K562 (cell line): ENCODE data around the gene CRYBG1. TPM values are rescaled to one million over a fixed set of nuclear protein-coding genes. Genes with fewer than 3 reads are reported as not detected.
A peak's percentile ranks its signal among the peaks of the same experiment; 100 is the strongest.

ENCODE experiments used
- ATAC-seq: fragments of 200-7000 bp; cut with Tn5 transposase; 3 replicates; pipeline ENCODE4 v1.9.1; 2020; ENCODE audit warnings: moderate library complexity
- BruUV-seq: library from RNA; stranded (reverse); fragments of 400-500 nt; replicated peaks from 2 replicates; lab custom pipeline; 2021; lab: Mats Ljungman, UMichigan
- CTCF ChIA-PET: fragments of 300-600 bp; formaldehyde crosslinking; extraction: SDS; loops from one replicate; lab custom pipeline; 2021; ENCODE audit warnings: low intra/inter-chr PET ratio; lab: Yijun Ruan, JAX
- POLR2A ChIA-PET: fragments of 300-600, 350-650 bp; sonication (Branson Sonifier 250); formaldehyde crosslinking; extraction: SDS; loops from one replicate; lab custom pipeline; 2021; ENCODE audit warnings: antibody characterized with exemption, inconsistent platforms; lab: Yijun Ruan, JAX
- DNase-seq, 4 experiments: peaks; one replicate each; pipeline versions ENCODE4 v3.0.0 to v3.0.0-alpha.2; 2011 to 2018; ENCODE audit warnings: low spot score in 3 of 4, mixed read lengths in 3 of 4; ENCODE audit errors: extremely low read depth in 1 of 4
- FAIRE-seq: peaks from 2 replicates; lab custom pipeline; 2011; peaks lifted over from hg19 to GRCh38; lab: Jason Lieb, UNC
- H2AFZ ChIP-seq: 2 replicates; pipeline ENCODE4 v1.6.0; 2011; ENCODE audit warnings: low read depth, low read length, control low read depth, inconsistent platforms
- H3K27ac ChIP-seq: fragments of 200-600 bp; 3 replicates; pipeline ENCODE4 v1.8.0; 2011; ENCODE audit warnings: low read depth, mild to moderate bottlenecking, control low read depth, inconsistent platforms, low read length, moderate library complexity, mixed read lengths; ENCODE audit errors: extremely low read depth
- H3K27me3 ChIP-seq, 2 experiments: fragments of 300-600 bp in 1 of 2; 2 replicates in 1 of 2; 3 replicates in 1 of 2; pipeline versions ENCODE4 v1.6.0 to v1.8.0; 2011; ENCODE audit warnings: inconsistent platforms in 2 of 2, low read length in 2 of 2, mild to moderate bottlenecking in 1 of 2, mixed read lengths in 1 of 2, moderate library complexity in 1 of 2; ENCODE audit not compliant: control insufficient read depth in 2 of 2, insufficient read depth in 2 of 2
- H3K36me3 ChIP-seq: fragments of 300-600 bp; 3 replicates; pipeline ENCODE4 v1.8.0; 2011; ENCODE audit warnings: mild to moderate bottlenecking, low read length, inconsistent platforms; ENCODE audit not compliant: control insufficient read depth, insufficient read depth
- H3K4me1 ChIP-seq, 2 experiments: fragments of 200-600 bp in 1 of 2; replicated peaks in 1 of 2; 2 replicates in 1 of 2; 3 replicates in 1 of 2; pipeline versions ENCODE4 v1.5.1 to v1.8.0; 2011; ENCODE audit warnings: inconsistent platforms in 2 of 2, low read length in 2 of 2, mild to moderate bottlenecking in 1 of 2, mixed read lengths in 1 of 2, moderate library complexity in 1 of 2; ENCODE audit not compliant: control insufficient read depth in 2 of 2, insufficient read depth in 2 of 2
- H3K4me2 ChIP-seq: 2 replicates; pipeline ENCODE4 v1.6.1; 2011; ENCODE audit warnings: low read length, control low read depth, inconsistent platforms, mixed read lengths; ENCODE audit not compliant: insufficient read depth
- H3K4me3 ChIP-seq: fragments of 200-600 bp; sonication (generic), shearing (Covaris generic); 2 replicates; pipeline ENCODE4 v1.5.1; 2016; ENCODE audit warnings: control low read depth, inconsistent platforms
- H3K79me2 ChIP-seq: fragments of 200-600 bp; 3 replicates; pipeline ENCODE4 v1.8.0; 2011; ENCODE audit warnings: low read length, inconsistent platforms; ENCODE audit not compliant: control insufficient read depth, insufficient read depth
- H3K9ac ChIP-seq, 2 experiments: 2 replicates each; pipeline versions ENCODE4 v1.6.0 to v1.6.1; 2011; ENCODE audit warnings: low read depth in 2 of 2, low read length in 2 of 2, control low read depth in 1 of 2, inconsistent platforms in 1 of 2, mild to moderate bottlenecking in 1 of 2, mixed read lengths in 1 of 2; ENCODE audit not compliant: insufficient read depth in 1 of 2
- H3K9me1 ChIP-seq: one replicate; pipeline ENCODE4 v1.6.0; 2011; ENCODE audit warnings: inconsistent platforms, mild to moderate bottlenecking, low read length, moderate library complexity; ENCODE audit not compliant: control insufficient read depth, insufficient read depth
- H3K9me3 ChIP-seq: replicated peaks from 2 replicates; pipeline ENCODE4 v1.5.1; 2011; ENCODE audit warnings: low read depth, low read length, inconsistent platforms; ENCODE audit not compliant: control insufficient read depth, insufficient read depth
- H4K20me1 ChIP-seq: replicated peaks from 2 replicates; pipeline ENCODE4 v1.6.1; 2011; ENCODE audit warnings: low read length, inconsistent platforms, mixed read lengths; ENCODE audit not compliant: control insufficient read depth, insufficient read depth
- CBFA2T2 ChIP-seq: fragments of 450-650 bp; conservative IDR thresholded peaks from 2 replicates; pipeline ENCODE4 v1.6.1; 2017; ENCODE audit warnings: mild to moderate bottlenecking
- DPF2 ChIP-seq: fragments of 450-650 bp; IDR thresholded peaks from 2 replicates; pipeline ENCODE4 v1.6.1; 2016
- EGR1 ChIP-seq: fragments of 450-650 bp; conservative IDR thresholded peaks from 2 replicates; pipeline ENCODE4 v1.6.1; 2017; ENCODE audit warnings: mild to moderate bottlenecking
- EP300 ChIP-seq: IDR thresholded peaks from 2 replicates; pipeline ENCODE4 v1.6.1; 2012; ENCODE audit warnings: low read length, improper control_type of control experiment
- L3MBTL2 ChIP-seq: fragments of 450-650 bp; IDR thresholded peaks from 2 replicates; pipeline ENCODE4 v1.6.1; 2016; ENCODE audit warnings: mild to moderate bottlenecking, moderate library complexity
- PHB ChIP-seq: fragments of 250-450 bp; sonication (Bioruptor Pico); IDR thresholded peaks from 2 replicates; pipeline ENCODE4 v1.5.0; 2021
- POLR2AphosphoS5 ChIP-seq: IDR thresholded peaks from 2 replicates; pipeline ENCODE4 v1.6.1; 2011; ENCODE audit warnings: mild to moderate bottlenecking, low read depth, low read length, moderate library complexity; ENCODE audit not compliant: control insufficient read depth, insufficient read depth
- ZNF217 ChIP-seq: sonication (generic); formaldehyde crosslinking; IDR thresholded peaks from 2 replicates; pipeline ENCODE4 v1.8.0; 2022; ENCODE audit warnings: mild to moderate bottlenecking, missing genetic modification reagents
- ZNF282 ChIP-seq: sonication (generic); formaldehyde crosslinking; IDR thresholded peaks from 2 replicates; pipeline ENCODE4 v1.8.1; 2023; ENCODE audit warnings: missing genetic modification reagents
- WGBS: fragments of 100-300 bp; shearing (Covaris generic); methylation state at CpG from one replicate; pipeline ENCODE4 v1.1.6; 2016; ENCODE audit warnings: low coverage, mixed read lengths; ENCODE audit not compliant: insufficient coverage; ENCODE audit errors: missing lambda C conversion rate; 5-methylcytosine and 5-hydroxymethylcytosine counted together
- in situ Hi-C: fragments of 300-500 bp; cut with MboI; formaldehyde crosslinking; loops from 4 replicates; pipeline ENCODE4 v1.15.0; 2018; ENCODE audit warnings: inconsistent platforms, mixed read lengths
- intact Hi-C: fragments of 100-400 bp; cut with micrococcal nuclease; formaldehyde crosslinking; loops from 2 replicates; pipeline ENCODE4 v1.14.2; 2022
- polyA plus RNA-seq, 8 experiments: library from polyadenylated mRNA; depleted of rRNA in 4 of 8; stranded (reverse) in 5 of 8; unstranded in 3 of 8; fragments of >200 nt; fragmentation: Nextera tagmentation in 2 of 8; fragmentation: Illumina TruSeq in 1 of 8; extraction: Ambion mirVana in 2 of 8; extraction: Trizol in 1 of 8; gene quantifications; 2 replicates each; pipeline versions ENCODE4 v1.2.1 to v1.2.3, GENCODE V29; 2011 to 2014; ENCODE audit warnings: inconsistent platforms in 1 of 8, missing spikeins in 1 of 8
- total RNA-seq, 7 experiments: library from RNA; depleted of rRNA in 6 of 7; stranded (reverse); fragments of >200 nt in 6 of 7; fragmentation: Illumina TruSeq in 2 of 7; extraction: Trizol in 2 of 7; gene quantifications; 2 replicates each; pipeline versions ENCODE4 v1.2.1 to v1.2.3, GENCODE V29; 2011 to 2021; ENCODE audit warnings: low replicate concordance in 1 of 7
- TF ChIP-seq, protein P1 (sequence below), 2 experiments: fragments of 450-650 bp; conservative IDR thresholded peaks; 2 replicates each; pipeline ENCODE4 v1.6.1; 2017; ENCODE audit warnings: mild to moderate bottlenecking in 2 of 2, moderate library complexity in 2 of 2
- TF ChIP-seq, protein P2 (sequence below), 2 experiments: fragments of 450-650 bp in 1 of 2; sonication (generic) in 1 of 2; formaldehyde crosslinking; conservative IDR thresholded peaks; 2 replicates each; pipeline versions ENCODE4 v1.4.0 to v1.8.1; 2020 to 2022; ENCODE audit warnings: mild to moderate bottlenecking in 1 of 2, missing genetic modification reagents in 1 of 2
- TF ChIP-seq, protein P3 (sequence below), 2 experiments: IDR thresholded peaks in 1 of 2; conservative IDR thresholded peaks in 1 of 2; 2 replicates each; pipeline ENCODE4 v1.6.1; 2016; ENCODE audit warnings: low read depth in 2 of 2, mild to moderate bottlenecking in 1 of 2, missing compliant biosample characterization in 1 of 2, missing genetic modification characterization in 1 of 2, moderate library complexity in 1 of 2

Gene CRYBG1
- total and polyA plus RNA-seq, 9 of the 15 experiments (the other 6 are each of a cell fraction or from before 2014, with no cell fraction given), result 0.07 to 0.47 (median 0.11) TPM

DNA sequence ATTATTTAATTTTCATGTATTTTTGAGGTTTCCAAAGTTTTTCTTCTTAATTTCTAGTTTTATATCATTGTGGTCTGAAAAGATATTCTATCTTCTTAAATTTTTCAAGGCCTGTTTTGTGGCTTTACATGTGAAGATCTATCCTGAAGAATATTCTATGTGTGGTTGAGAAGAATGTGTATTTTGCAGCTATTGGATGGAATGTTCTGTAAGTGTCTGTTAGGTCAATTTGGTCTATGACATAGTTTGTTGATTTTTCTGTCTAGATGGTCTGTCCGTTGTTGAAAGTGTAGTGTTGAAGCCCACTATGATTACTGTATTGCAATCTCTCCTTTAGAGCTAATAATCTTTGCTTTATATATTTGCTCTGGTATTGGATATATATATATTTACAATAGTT is 125.7 kb downstream of the CRYBG1 start (continued):
- TF ChIP-seq, protein P1, sequence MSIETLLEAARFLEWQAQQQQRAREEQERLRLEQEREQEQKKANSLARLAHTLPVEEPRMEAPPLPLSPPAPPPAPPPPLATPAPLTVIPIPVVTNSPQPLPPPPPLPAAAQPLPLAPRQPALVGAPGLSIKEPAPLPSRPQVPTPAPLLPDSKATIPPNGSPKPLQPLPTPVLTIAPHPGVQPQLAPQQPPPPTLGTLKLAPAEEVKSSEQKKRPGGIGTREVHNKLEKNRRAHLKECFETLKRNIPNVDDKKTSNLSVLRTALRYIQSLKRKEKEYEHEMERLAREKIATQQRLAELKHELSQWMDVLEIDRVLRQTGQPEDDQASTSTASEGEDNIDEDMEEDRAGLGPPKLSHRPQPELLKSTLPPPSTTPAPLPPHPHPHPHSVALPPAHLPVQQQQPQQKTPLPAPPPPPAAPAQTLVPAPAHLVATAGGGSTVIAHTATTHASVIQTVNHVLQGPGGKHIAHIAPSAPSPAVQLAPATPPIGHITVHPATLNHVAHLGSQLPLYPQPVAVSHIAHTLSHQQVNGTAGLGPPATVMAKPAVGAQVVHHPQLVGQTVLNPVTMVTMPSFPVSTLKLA (conservative IDR thresholded peaks at IDR 0.05), result no peak
- TF ChIP-seq, protein P2, sequence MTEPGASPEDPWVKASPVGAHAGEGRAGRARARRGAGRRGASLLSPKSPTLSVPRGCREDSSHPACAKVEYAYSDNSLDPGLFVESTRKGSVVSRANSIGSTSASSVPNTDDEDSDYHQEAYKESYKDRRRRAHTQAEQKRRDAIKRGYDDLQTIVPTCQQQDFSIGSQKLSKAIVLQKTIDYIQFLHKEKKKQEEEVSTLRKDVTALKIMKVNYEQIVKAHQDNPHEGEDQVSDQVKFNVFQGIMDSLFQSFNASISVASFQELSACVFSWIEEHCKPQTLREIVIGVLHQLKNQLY (CRISPR knock-in tag; conservative IDR thresholded peaks at IDR 0.05), result no peak

DNA sequence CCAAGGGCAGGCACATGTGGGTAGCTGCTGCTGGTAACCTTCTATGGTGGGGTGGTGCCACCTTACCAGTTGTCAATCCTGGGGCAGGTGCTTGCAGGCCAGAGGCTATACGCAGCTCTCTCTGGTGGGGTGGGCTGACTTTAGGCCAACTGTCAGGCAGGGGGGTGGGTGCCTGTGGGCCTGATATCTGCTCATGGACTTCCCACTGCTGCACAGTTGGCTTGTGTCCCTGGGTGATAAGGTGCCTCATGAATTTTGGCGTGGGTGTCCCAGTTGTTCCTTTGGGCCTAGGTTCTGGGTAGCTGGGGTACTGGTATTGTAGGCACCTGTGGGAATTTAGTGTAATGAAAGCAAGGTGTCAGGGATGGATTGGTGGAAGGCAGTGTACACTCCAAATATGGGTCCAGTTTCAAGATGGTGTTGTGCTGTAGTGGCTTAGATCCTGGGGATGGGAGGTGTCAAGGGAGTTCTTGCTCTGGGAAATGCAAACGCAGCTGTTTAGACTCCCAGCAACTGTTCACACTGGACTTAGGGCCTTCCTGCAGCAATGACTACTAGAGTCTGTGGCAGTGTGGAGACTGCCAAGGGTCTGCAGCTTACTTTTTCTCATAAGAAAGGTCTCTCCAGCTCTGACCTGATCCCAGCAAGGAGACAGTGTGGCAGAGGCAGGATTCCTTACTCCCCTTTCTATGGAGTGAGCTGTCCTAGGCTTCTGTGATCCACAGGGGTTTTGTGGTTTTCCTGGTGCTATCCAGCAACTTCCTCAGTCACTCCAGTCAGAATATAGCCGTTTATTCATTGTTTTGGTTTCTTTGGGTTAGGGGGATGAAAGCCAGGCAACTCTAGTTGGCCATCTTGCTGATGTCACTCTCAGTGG is 128.2 kb downstream of the CRYBG1 start:
- no peak overlapping the region for H3K9ac ChIP-seq
- FAIRE-seq, result peak; percentile 11
- POLR2A ChIA-PET, result interaction anchor here (0.6 kb wide), 1 partner anchor 31 kb away, joined by 3 read pairs; no protein-coding TSS in a partner anchor
- BruUV-seq, result no TSS peak
- CTCF ChIA-PET, result no interaction called here
- H2AFZ ChIP-seq, result peak overlapping the region; percentile 60
- H3K9me3 ChIP-seq, result no peaks in the 10 kb centered on the region
- intact Hi-C loops (no loop called here), in situ Hi-C loops (no loop called here)
- no peaks in the 10 kb centered on the region for H3K9me1 ChIP-seq
- 6% methylated on average over 4 of the region's 4 CpGs for WGBS
- peak in 2 of 4 experiments; percentile 43 to 55 for DNase-seq
- H3K4me2 ChIP-seq, result peak overlapping the region; percentile 44
- peak overlapping the region; percentile 15; the same call in 1 of the 3 replicates for H3K27ac ChIP-seq
- no peaks in the 10 kb centered on the region for H4K20me1 ChIP-seq
- H3K4me3 ChIP-seq, result no peak overlapping the region
- ATAC-seq, result peak; percentile 59
- no peaks in the 10 kb centered on the region for H3K36me3 ChIP-seq
- no peaks in the 10 kb centered on the region for H3K79me2 ChIP-seq
- peaks cover 10 to 13% of the 10 kb centered on the region in 2 experiments; a peak in 3 of 5 replicates for H3K4me1 ChIP-seq
- H3K27me3 ChIP-seq, result no peaks in the 10 kb centered on the region
- TF ChIP-seq, protein P3, sequence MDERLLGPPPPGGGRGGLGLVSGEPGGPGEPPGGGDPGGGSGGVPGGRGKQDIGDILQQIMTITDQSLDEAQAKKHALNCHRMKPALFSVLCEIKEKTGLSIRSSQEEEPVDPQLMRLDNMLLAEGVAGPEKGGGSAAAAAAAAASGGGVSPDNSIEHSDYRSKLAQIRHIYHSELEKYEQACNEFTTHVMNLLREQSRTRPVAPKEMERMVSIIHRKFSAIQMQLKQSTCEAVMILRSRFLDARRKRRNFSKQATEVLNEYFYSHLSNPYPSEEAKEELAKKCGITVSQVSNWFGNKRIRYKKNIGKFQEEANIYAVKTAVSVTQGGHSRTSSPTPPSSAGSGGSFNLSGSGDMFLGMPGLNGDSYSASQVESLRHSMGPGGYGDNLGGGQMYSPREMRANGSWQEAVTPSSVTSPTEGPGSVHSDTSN (CRISPR knock-in tag; IDR thresholded peaks at IDR 0.05; ENCODE audit: low read depth), result no peak
- TF ChIP-seq, protein P3 (tag; conservative IDR thresholded peaks at IDR 0.05; ENCODE audit: low read depth), result no peak
- TF ChIP-seq DPF2 (peak; percentile 23; the same call in 1 of the 2 replicates), EGR1 (peak; percentile 57), POLR2AphosphoS5 (peak; percentile 38; the same call in 1 of the 2 replicates), PHB (CRISPR knock-in tag) (no peak), ZNF282 (CRISPR knock-in tag) (no peak), ZNF217 (CRISPR knock-in tag) (no peak), CBFA2T2 (peak; percentile 62), EP300 (peak; percentile 66; the same call in 1 of the 2 replicates), L3MBTL2 (no peak)
